OCI-LY1 (cell line): ENCODE measurements around the gene ARFGAP1.

Source experiments
- EZH2 ChIP-seq: fragments of 200-600 bp; sonication (generic), shearing (Covaris generic); IDR thresholded peaks from 2 replicates; pipeline ENCODE4 v1.8.0; 2017; ENCODE audit warnings: borderline replicate concordance, mixed run types, mild to moderate bottlenecking, antibody characterized with exemption, low read length, moderate library complexity, mixed read lengths
- TF ChIP-seq, protein P1 (sequence below): fragments of 200-600 bp; sonication (generic), shearing (Covaris generic); IDR thresholded peaks from 2 replicates; pipeline ENCODE4 v1.5.1; 2017; ENCODE audit warnings: mild to moderate bottlenecking, antibody characterized with exemption, low read length, moderate library complexity, mixed read lengths

DNA sequence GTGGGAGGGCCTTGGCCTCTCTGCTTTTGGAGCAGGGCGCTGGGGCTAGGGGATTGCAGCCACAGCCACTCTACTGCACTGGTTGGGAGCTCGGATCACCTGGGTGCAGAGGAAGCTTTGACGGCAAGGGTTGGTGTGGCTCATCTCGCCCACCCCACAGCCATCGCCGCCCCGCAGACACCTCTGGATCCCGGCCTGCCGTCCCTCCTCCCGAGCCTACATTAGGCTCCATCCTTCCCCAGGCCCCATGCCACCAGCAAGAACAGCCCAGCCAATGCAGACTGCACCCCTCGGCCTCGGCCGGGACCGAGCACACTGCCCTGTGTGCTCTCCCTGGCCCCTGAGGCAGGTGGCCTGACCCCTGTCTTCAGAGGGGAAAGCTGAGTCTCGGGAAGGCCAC is 12.1 kb upstream of the ARFGAP1 start:
- TF ChIP-seq EZH2, result no peak
- TF ChIP-seq, protein P1, sequence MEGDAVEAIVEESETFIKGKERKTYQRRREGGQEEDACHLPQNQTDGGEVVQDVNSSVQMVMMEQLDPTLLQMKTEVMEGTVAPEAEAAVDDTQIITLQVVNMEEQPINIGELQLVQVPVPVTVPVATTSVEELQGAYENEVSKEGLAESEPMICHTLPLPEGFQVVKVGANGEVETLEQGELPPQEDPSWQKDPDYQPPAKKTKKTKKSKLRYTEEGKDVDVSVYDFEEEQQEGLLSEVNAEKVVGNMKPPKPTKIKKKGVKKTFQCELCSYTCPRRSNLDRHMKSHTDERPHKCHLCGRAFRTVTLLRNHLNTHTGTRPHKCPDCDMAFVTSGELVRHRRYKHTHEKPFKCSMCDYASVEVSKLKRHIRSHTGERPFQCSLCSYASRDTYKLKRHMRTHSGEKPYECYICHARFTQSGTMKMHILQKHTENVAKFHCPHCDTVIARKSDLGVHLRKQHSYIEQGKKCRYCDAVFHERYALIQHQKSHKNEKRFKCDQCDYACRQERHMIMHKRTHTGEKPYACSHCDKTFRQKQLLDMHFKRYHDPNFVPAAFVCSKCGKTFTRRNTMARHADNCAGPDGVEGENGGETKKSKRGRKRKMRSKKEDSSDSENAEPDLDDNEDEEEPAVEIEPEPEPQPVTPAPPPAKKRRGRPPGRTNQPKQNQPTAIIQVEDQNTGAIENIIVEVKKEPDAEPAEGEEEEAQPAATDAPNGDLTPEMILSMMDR, result no peak
